Measurements from ENCODE around the gene CATSPERB.

GRCh38 chr14:91719839-91720238, 12.0 kb downstream of the CATSPERB start:
- TF ChIP-seq CTCF (optimal IDR thresholded peaks at IDR 0.05 in 1 of 3, IDR thresholded peaks at IDR 0.05 in 1 of 3, conservative IDR thresholded peaks at IDR 0.05 in 1 of 3; ENCODE audit: extremely low read depth in 1 of 3, insufficient read depth in 2 of 3, low read length in 3 of 3): no peak
- TF ChIP-seq EZH2 (IDR thresholded peaks at IDR 0.05; ENCODE audit: low read length): no peak

Data from keratinocyte (primary cell).